Astrocyte of the hippocampus (primary cell): ENCODE measurements around the gene PRSS23.
"Not testable (repeated sequence)": the region's sequence is repeated elsewhere in the genome, so short reads cannot be mapped to it uniquely, and the experiment has no call there.

Experiments
- DNase-seq: peaks from one replicate; pipeline ENCODE4 v3.0.0; 2011; ENCODE audit warnings: low read depth, low spot score

Gene PRSS23

GRCh38 chr11:86800076-86800959 is at the start of gene PRSS23:
Gene PRSS23, plus strand, starts transcription at chr11:86800542. Its CDS starts 7,102 bp downstream, at chr11:86807644.
- DNase-seq = peak; percentile 93

DNA sequence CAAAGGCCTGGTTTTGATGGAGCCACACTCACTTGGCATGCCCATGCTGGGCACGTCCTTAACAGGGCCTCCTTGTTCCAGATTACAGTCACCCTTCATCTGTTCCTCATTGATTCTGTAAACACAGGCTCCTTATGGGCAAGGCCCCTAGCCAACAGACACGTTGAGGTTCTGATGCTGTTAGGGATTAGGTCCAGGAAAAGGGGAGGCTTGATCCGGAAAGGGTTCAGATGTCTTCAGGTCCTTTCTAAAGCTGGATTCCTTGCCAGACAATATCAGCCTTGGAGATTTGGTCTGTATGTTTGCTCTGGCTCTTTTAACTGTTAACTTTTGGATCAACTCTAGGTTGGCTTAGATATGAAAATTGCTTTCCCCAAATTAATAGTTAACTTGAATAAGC is 46.9 kb upstream of the PRSS23 start:
- no peak for DNase-seq

- no peak for DNase-seq
These were observed 45.2 kb upstream of the PRSS23 start for GRCh38 chr11:86755146-86755545.

DNA sequence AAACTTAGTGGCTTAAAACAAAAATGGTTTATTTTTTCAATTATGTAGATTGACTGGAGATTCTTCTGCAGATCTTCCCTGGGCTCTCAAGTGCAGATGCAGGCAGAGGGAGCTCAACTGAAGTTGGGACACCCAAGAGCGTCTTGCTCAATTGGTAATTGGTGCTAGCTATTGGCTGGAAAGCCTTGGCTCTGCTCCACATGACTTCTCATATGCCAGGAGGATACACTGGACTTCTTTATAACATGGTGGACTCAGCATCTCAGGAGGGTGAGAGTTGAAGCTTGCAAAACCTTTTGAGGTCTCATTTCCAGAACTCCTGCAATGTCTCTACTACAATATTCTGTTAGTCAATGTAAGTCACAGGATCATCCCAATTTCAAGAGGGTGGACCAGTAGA is 42.2 kb upstream of the PRSS23 start:
- DNase-seq = no peak

- DNase-seq = no peak
These were observed 39.8 kb upstream of the PRSS23 start for GRCh38 chr11:86760577-86760976.

DNA sequence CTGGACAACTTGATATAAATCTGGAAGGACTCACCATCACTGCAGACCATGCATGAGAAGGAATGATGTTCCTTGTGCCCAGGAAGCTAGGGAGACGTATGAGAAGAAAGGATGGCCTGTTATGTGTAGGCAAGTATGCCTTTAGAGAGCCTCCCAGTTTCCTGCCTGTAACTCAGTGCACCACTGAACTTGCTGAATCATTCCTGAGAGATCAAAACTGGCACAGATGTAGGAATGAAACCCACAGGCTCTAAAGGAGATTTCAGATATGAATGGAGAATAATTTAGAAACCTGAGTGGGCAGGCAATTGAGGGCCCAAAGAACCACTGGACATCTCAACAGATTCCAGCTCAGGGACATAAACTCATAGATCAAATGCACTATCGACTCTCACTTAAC is 38.4 kb upstream of the PRSS23 start:
- DNase-seq = peak; percentile 69

DNA sequence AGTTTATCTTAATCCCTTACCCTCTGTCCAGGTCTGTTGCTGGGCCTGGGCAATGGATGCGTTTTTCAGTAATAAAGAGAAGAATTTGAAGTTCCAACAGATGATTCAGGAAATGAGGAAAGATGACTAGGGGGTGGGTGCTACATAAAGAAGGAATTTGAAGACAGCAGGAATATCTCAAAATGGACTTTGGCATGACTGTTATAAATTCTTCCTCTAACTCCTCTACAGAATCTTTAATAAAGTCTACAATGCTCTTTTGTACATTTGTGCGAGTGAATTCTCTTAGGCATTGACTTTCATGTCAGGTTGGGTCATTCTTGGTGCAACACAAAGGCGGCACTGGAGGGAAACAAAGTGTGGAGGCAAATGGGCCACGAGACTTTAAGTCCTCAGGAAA is 35.1 kb upstream of the PRSS23 start:
- DNase-seq = no peak

DNA sequence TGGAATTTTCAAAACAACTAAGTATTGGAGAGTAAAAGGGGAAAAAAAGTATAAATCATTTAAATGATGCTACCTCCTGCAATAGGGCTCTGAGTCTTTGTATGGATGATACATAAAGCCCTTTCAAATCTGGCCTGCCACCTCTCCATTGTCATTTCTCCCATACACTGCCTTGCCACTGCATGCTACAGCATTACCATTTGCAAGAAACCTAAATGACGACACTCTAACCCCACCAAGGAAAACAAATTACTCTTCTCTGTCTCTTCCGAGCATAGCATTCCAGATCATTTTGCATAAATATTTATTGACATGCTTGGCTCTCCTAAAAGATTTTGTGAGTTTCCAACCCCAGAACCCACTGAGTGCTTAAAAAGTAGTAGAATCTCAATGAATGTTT is 34.5 kb upstream of the PRSS23 start:
- DNase-seq = no peak

DNA sequence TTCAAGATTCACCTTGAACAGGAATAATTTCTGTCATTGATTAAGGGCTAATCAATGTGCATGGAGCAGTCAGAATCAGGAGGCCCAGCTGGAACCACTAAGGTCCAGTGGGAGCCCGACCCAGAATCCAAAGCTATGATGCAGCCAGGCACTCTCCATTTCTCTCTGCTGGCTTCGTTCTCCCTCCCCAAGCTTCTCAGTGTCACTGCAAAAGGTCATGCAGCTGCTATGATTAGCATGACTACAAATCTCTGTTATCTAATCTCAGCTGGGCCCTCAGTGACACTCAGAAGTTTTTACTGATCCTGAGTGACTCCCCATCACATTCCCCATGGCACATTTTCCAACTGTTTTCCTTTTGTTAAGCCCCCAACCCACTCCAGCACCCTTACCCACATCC is 31.1 kb upstream of the PRSS23 start:
- no peak for DNase-seq

- DNase-seq = not testable (repeated sequence)
These were observed 29.8 kb upstream of the PRSS23 start for GRCh38 chr11:86770473-86771027.

DNA sequence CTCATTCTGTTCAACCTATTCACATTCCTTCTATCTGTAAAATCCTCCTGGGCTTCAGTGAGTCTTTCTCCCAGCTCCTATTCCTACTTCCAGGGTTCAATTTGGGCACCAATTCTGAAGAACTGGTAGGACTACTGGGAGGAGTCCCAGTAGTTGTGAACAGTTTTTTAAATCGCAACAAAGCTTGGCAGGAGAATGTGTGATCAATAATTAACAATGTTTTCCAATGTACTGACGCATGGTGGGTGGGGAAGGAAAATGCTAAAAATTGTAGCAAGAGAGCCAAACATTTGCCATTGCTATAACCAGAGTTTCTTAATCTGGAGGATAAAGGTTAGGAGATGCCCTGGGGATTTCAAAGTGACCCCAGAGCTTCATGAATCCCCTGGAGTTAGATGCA is 27.3 kb upstream of the PRSS23 start:
- no peak for DNase-seq

DNA sequence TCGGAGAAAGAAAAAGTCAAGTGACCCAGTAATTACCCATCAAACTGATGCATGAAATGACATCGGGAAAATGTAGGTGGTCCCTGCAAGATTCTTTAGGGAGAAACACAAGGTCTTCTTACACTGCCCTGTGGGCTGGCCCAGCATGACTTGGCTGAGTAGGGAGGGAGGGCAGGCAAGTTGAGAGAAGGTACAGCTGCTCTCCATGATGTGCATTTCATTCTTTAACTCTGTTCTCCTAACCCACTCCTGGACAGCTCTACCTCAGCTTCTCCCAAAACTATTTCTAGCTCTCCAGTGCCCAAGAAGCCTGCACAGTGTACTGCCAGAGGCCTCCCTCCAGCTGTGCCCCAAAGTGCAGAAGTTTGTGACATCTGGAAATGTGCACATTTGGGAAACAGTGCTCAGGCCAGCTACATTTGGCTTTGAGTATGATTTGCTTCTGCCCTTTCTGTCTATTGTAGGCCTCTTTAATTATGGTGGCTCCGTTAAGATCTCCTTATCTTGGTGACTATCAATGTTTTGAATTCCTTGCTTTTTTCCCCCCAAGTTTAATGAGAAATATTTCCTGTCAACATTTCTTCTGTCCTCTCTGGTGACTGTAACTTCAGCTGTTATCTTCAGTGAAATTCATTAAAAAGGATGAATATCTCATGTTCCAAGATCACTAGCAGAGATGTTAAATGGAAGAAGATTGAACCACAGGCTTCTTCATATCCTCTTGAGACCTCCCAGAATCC is 26.7 kb upstream of the PRSS23 start:
- no peak for DNase-seq

GRCh38 chr11:86774417-86774816 is 25.9 kb upstream of the PRSS23 start:
- no peak for DNase-seq

DNA sequence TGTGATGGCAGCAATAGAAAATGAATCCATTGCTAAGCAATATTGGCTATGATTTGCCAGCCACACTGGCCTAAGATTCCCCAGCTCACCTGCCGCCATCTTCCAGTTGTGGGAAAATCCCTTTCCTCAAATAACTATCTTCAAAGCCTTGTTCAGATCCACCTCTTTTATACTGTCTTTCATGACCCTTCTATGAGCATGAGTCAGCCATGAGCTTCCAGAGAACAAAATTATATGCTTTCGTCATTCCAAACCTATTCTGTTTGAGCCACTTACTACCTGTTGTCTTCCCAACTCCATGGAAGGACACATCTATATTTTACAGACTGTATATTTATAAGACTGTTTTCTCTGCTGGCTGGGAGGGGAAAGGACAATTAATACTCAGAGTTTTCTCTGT is 25.0 kb upstream of the PRSS23 start:
- no peak for DNase-seq

DNA sequence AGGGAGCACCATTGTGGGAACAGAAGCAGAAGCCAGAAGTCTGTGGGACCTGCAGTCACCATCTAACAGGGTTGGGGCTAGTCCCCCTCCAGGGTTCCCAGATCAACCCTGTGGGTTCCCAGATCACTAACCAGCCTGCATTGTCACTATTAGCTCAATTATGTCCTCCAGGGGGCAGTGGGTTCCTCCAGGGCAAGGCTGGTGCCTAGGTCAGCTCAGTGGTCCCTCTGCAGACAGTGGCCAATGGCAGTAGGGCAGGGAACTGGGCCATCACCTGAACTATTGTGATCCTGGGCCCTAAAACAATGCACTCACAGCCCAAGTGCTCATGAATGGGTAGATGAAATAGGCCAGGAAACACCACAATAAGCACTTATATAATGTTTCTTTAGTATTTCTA is 18.8 kb upstream of the PRSS23 start:
- no peak for DNase-seq

GRCh38 chr11:86782742-86783141 is 17.6 kb upstream of the PRSS23 start:
- no peak for DNase-seq

DNA sequence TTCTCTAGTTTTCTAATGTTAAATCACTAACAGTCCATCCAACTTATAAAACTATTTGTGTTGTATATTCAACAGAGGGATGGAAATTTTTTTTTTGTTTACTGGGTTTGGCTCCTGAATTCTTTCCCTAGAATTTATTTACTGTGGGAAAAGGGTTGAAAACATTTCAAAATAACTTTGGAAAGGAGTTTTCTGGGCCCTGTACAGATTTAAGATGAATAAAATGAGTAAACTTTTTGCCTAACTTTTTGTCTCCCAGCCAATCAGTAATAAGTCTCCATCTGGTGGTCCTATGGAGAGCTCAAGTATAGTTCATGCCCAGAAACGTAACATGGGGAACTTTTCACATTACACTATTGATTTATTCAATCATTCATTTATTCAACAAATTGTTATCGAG is 16.7 kb upstream of the PRSS23 start:
- DNase-seq = no peak

DNA sequence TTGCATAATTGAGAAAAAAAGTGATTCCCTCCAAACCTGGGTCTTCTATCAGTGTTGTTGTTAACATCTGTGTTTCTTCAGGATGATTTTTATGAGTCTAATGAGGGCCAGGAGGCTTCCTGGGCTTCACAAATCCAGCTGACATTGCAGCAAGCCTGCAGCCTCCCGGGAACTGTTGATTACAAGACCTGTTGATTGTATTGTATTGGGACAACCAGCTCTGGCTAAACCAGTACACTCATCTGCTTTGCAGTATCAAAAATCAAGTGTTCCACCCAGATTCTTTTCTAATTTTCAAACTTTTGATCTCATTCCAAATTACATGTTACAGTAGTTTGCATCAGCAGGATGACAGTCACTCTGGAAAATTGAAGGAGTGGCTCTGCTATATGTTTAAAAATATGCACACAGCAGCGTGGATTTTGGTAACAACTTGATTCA is 16.1 kb upstream of the PRSS23 start:
- no peak for DNase-seq

- no peak for DNase-seq
These were observed 14.8 kb upstream of the PRSS23 start for GRCh38 chr11:86785576-86785975.

GRCh38 chr11:86787018-86787536 is 13.3 kb upstream of the PRSS23 start:
- no peak for DNase-seq

GRCh38 chr11:86787656-86788055 is 12.7 kb upstream of the PRSS23 start:
- DNase-seq = no peak

DNA sequence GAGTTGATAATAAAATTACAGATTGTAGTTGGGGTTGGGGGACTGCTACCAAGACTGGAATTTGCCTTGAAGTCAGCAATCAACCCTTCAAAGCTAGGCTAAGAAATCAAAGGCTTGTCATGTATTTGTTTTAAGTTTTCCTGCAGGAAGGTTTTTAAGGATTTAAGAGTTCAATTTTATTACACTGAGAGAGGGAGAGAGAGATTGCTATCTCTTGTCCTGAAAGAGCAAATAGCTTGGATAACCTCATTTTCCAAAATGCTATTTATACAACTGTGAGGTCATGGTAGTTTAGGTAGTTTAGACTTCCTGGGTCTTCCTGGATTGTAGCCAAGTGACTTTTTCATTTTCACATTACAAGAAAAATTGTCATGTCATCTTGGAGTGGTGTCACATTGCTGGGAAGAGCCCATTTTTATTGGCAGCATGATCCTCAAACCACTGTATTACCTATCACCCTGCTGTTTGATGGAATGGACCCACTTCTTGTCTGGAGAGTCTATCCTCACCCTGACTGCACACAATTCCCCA is 10.1 kb upstream of the PRSS23 start:
- DNase-seq = no peak
